Stimulated activated naive B cell treated with anti-CD40 and anti-IgM and Interleukin-4, amounts not matched to agents 10 μg/mL and 1 μg/mL and 100 μg/mL, for 72 hours (primary cell): ENCODE data around the gene VPS35.

Source experiments
- ATAC-seq, 2 donors: fragments of 150-1000 bp; cut with Tn5 transposase; replicated peaks; 2 replicates each; pipeline ENCODE4 v1.10.0; 2021; ENCODE audit warnings: moderate library complexity in 1 of 2
- DNase-seq: peaks from one replicate; pipeline ENCODE4 v3.0.0; 2021
- H3K27ac Mint-ChIP-seq: one replicate; pipeline ENCODE4 v1.8.0; 2022; ENCODE audit warnings: mild to moderate bottlenecking, mixed read lengths
- H3K27me3 Mint-ChIP-seq, 2 donors: one replicate each; pipeline ENCODE4 v1.8.0; 2022; ENCODE audit warnings: mixed read lengths in 2 of 2
- H3K36me3 Mint-ChIP-seq, 2 donors: one replicate each; pipeline ENCODE4 v1.8.0; 2022; ENCODE audit warnings: mixed read lengths in 2 of 2, mild to moderate bottlenecking in 1 of 2
- H3K4me1 Mint-ChIP-seq, 2 donors: one replicate each; pipeline ENCODE4 v1.8.0; 2022; ENCODE audit warnings: mixed read lengths in 2 of 2, mild to moderate bottlenecking in 1 of 2
- H3K4me3 Mint-ChIP-seq, 2 donors: one replicate each; pipeline ENCODE4 v1.8.0; 2022; ENCODE audit warnings: mild to moderate bottlenecking in 2 of 2, mixed read lengths in 2 of 2, moderate library complexity in 1 of 2
- H3K9me3 Mint-ChIP-seq, 2 donors: one replicate each; pipeline ENCODE4 v1.8.0; 2022; ENCODE audit warnings: mixed read lengths in 2 of 2, mild to moderate bottlenecking in 1 of 2

Gene VPS35

GRCh38 chr16:46720619-46721018, 31.6 kb upstream of the VPS35 start:
- no peak overlapping the region for H3K27ac Mint-ChIP-seq
- ATAC-seq (no peak), DNase-seq (no peak)
- no peaks in the 10 kb centered on the region for H3K36me3 Mint-ChIP-seq
- peaks cover 2 to 5% of the 10 kb centered on the region in 2 donors for H3K4me1 Mint-ChIP-seq
- H3K27me3 Mint-ChIP-seq, result peaks cover 0 to 8% of the 10 kb centered on the region in 2 donors
- H3K9me3 Mint-ChIP-seq, result peaks cover 0 to 2% of the 10 kb centered on the region in 2 donors
- no peak overlapping the region for H3K4me3 Mint-ChIP-seq

GRCh38 chr16:46719528-46719927, 30.6 kb upstream of the VPS35 start:
- DNase-seq, result no peak
- H3K27ac Mint-ChIP-seq, result no peak overlapping the region
- peaks cover 0 to 8% of the 10 kb centered on the region in 2 donors for H3K27me3 Mint-ChIP-seq
- H3K9me3 Mint-ChIP-seq, result peaks cover 0 to 2% of the 10 kb centered on the region in 2 donors
- H3K4me3 Mint-ChIP-seq, result no peak overlapping the region
- H3K4me1 Mint-ChIP-seq, result peaks cover 2 to 5% of the 10 kb centered on the region in 2 donors
- H3K36me3 Mint-ChIP-seq, result no peaks in the 10 kb centered on the region
- no peak for ATAC-seq

GRCh38 chr16:46718214-46718613, 29.2 kb upstream of the VPS35 start:
- H3K27me3 Mint-ChIP-seq, result peaks cover 0 to 8% of the 10 kb centered on the region in 2 donors
- no peak overlapping the region for H3K27ac Mint-ChIP-seq
- H3K9me3 Mint-ChIP-seq, result peaks cover 0 to 2% of the 10 kb centered on the region in 2 donors
- ATAC-seq (no peak), DNase-seq (no peak)
- H3K4me1 Mint-ChIP-seq, result peaks cover 3 to 12% of the 10 kb centered on the region in 2 donors
- H3K4me3 Mint-ChIP-seq, result no peak overlapping the region
- H3K36me3 Mint-ChIP-seq, result no peaks in the 10 kb centered on the region

- H3K4me3 Mint-ChIP-seq, result no peak overlapping the region
- peaks cover 0 to 2% of the 10 kb centered on the region in 2 donors for H3K9me3 Mint-ChIP-seq
- no peaks in the 10 kb centered on the region for H3K36me3 Mint-ChIP-seq
- no peak for ATAC-seq
- no peak overlapping the region for H3K27ac Mint-ChIP-seq
- DNase-seq, result no peak
- peaks cover 7 to 17% of the 10 kb centered on the region in 2 donors for H3K4me1 Mint-ChIP-seq
- H3K27me3 Mint-ChIP-seq, result peaks cover 0 to 8% of the 10 kb centered on the region in 2 donors
These were observed 28.7 kb upstream of the VPS35 start for GRCh38 chr16:46717692-46718091.

- DNase-seq, result no peak
- H3K9me3 Mint-ChIP-seq, result peaks cover 0 to 2% of the 10 kb centered on the region in 2 donors
- no peak overlapping the region for H3K27ac Mint-ChIP-seq
- H3K36me3 Mint-ChIP-seq, result no peaks in the 10 kb centered on the region
- peak; percentile 54 to 71 for ATAC-seq
- peaks cover 15 to 31% of the 10 kb centered on the region in 2 donors for H3K4me1 Mint-ChIP-seq
- no peak overlapping the region for H3K4me3 Mint-ChIP-seq
- peaks cover 0 to 8% of the 10 kb centered on the region in 2 donors for H3K27me3 Mint-ChIP-seq
These were observed 26.9 kb upstream of the VPS35 start for GRCh38 chr16:46715769-46716305.

- Mint-ChIP-seq H3K9me3 (no peaks in the 10 kb centered on the region), H3K27ac (no peak overlapping the region), H3K27me3 (peaks cover 0 to 8% of the 10 kb centered on the region in 2 donors), H3K36me3 (no peaks in the 10 kb centered on the region), H3K4me1 (peaks cover 15 to 31% of the 10 kb centered on the region in 2 donors), H3K4me3 (no peak overlapping the region)
- DNase-seq (no peak), ATAC-seq (no peak)
These were observed 26.0 kb upstream of the VPS35 start for GRCh38 chr16:46714797-46715591.

GRCh38 chr16:46713634-46714033, 24.7 kb upstream of the VPS35 start:
- peaks cover 15 to 31% of the 10 kb centered on the region in 2 donors for H3K4me1 Mint-ChIP-seq
- H3K4me3 Mint-ChIP-seq, result no peak overlapping the region

GRCh38 chr16:46712911-46713310, 23.9 kb upstream of the VPS35 start:
- no peak for DNase-seq
- Mint-ChIP-seq H3K27ac (no peak overlapping the region), H3K9me3 (no peaks in the 10 kb centered on the region), H3K4me1 (peaks cover 15 to 31% of the 10 kb centered on the region in 2 donors), H3K36me3 (no peaks in the 10 kb centered on the region), H3K27me3 (peaks cover 0 to 6% of the 10 kb centered on the region in 2 donors), H3K4me3 (peak overlapping the region in 1 of 2 donors; percentile 41)
- ATAC-seq, result peak; percentile 41 to 48

More at GRCh38 chr16:46713634-46714033, 24.7 kb upstream of the VPS35 start:
- Mint-ChIP-seq H3K36me3 (no peaks in the 10 kb centered on the region), H3K27me3 (peaks cover 0 to 8% of the 10 kb centered on the region in 2 donors), H3K9me3 (no peaks in the 10 kb centered on the region), H3K27ac (no peak overlapping the region)
- DNase-seq (no peak), ATAC-seq (no peak)

- H3K36me3 Mint-ChIP-seq, result no peaks in the 10 kb centered on the region
- no peaks in the 10 kb centered on the region for H3K27me3 Mint-ChIP-seq
- H3K4me1 Mint-ChIP-seq, result peaks cover 15 to 31% of the 10 kb centered on the region in 2 donors
- H3K4me3 Mint-ChIP-seq, result no peak overlapping the region
- ATAC-seq (no peak), DNase-seq (no peak)
- no peak overlapping the region for H3K27ac Mint-ChIP-seq
- no peaks in the 10 kb centered on the region for H3K9me3 Mint-ChIP-seq
These were observed 22.4 kb upstream of the VPS35 start for GRCh38 chr16:46711106-46712058.

GRCh38 chr16:46709469-46710005, 20.6 kb upstream of the VPS35 start:
- Mint-ChIP-seq H3K36me3 (no peaks in the 10 kb centered on the region), H3K9me3 (no peaks in the 10 kb centered on the region), H3K4me1 (peaks cover 13 to 25% of the 10 kb centered on the region in 2 donors), H3K27me3 (no peaks in the 10 kb centered on the region), H3K27ac (no peak overlapping the region), H3K4me3 (no peak overlapping the region)
- ATAC-seq (no peak), DNase-seq (no peak)

- no peaks in the 10 kb centered on the region for H3K9me3 Mint-ChIP-seq
- H3K27ac Mint-ChIP-seq, result no peak overlapping the region
- ATAC-seq (no peak), DNase-seq (no peak)
- no peaks in the 10 kb centered on the region for H3K27me3 Mint-ChIP-seq
- no peak overlapping the region for H3K4me3 Mint-ChIP-seq
- H3K4me1 Mint-ChIP-seq, result peaks cover 4 to 5% of the 10 kb centered on the region in 2 donors
- H3K36me3 Mint-ChIP-seq, result peaks cover 1 to 4% of the 10 kb centered on the region in 2 donors
These were observed 17.7 kb upstream of the VPS35 start for GRCh38 chr16:46706642-46707041.

GRCh38 chr16:46702030-46702429, 13.1 kb upstream of the VPS35 start:
- no peak for ATAC-seq
- Mint-ChIP-seq H3K4me1 (no peaks in the 10 kb centered on the region), H3K4me3 (no peak overlapping the region)

GRCh38 chr16:46701615-46702014, 12.6 kb upstream of the VPS35 start:
- no peaks in the 10 kb centered on the region for H3K9me3 Mint-ChIP-seq
- H3K4me3 Mint-ChIP-seq, result no peak overlapping the region
- H3K27me3 Mint-ChIP-seq, result no peaks in the 10 kb centered on the region
- DNase-seq (no peak), ATAC-seq (no peak)
- no peak overlapping the region for H3K27ac Mint-ChIP-seq
- no peaks in the 10 kb centered on the region for H3K4me1 Mint-ChIP-seq
- peaks cover 7 to 16% of the 10 kb centered on the region in 2 donors for H3K36me3 Mint-ChIP-seq

More at GRCh38 chr16:46702030-46702429, 13.1 kb upstream of the VPS35 start:
- H3K9me3 Mint-ChIP-seq, result no peaks in the 10 kb centered on the region
- no peak overlapping the region for H3K27ac Mint-ChIP-seq
- H3K36me3 Mint-ChIP-seq, result peaks cover 4 to 14% of the 10 kb centered on the region in 2 donors
- H3K27me3 Mint-ChIP-seq, result no peaks in the 10 kb centered on the region
- no peak for DNase-seq

- no peaks in the 10 kb centered on the region for H3K9me3 Mint-ChIP-seq
- no peak overlapping the region for H3K4me3 Mint-ChIP-seq
- no peaks in the 10 kb centered on the region for H3K27me3 Mint-ChIP-seq
- H3K36me3 Mint-ChIP-seq, result peaks cover 19 to 27% of the 10 kb centered on the region in 2 donors
- DNase-seq (no peak), ATAC-seq (no peak)
- no peak overlapping the region for H3K27ac Mint-ChIP-seq
- no peaks in the 10 kb centered on the region for H3K4me1 Mint-ChIP-seq
These were observed 11.1 kb upstream of the VPS35 start for GRCh38 chr16:46700048-46700447.
